HCT116 (cell line): ENCODE results near the gene ACBD6. TPM values are rescaled to one million over a fixed set of nuclear protein-coding genes. Genes with fewer than 3 reads are reported as not detected.

Experiments
- ATAC-seq: fragments of 200-7000 bp; cut with Tn5 transposase; 2 replicates; pipeline ENCODE4 v1.9.1; 2020; ENCODE audit warnings: mild to moderate bottlenecking, moderate library complexity
- BruUV-seq: library from RNA; stranded (reverse); fragments of 400-500 nt; replicated peaks from 2 replicates; lab custom pipeline; 2021; lab: Mats Ljungman, UMichigan
- CTCF ChIA-PET: fragments of 300-600 bp; sonication (Branson Sonifier 250); formaldehyde crosslinking; loops from one replicate; lab custom pipeline; 2021; ENCODE audit warnings: antibody characterized with exemption; lab: Charles Lee
- POLR2A ChIA-PET: fragments of 300-600, 350-600 bp; sonication (Branson Sonifier 250); formaldehyde crosslinking; loops from one replicate; lab custom pipeline; 2021; ENCODE audit warnings: antibody characterized with exemption; lab: Charles Lee
- RAD21 ChIA-PET, 2 experiments: fragments of 300-600 bp; sonication (Branson Sonifier 250); formaldehyde crosslinking; loops; one replicate each; lab custom pipeline; 2023; ENCODE audit warnings: low total read pairs in 2 of 2; ENCODE audit not compliant: uncharacterized antibody in 2 of 2, unreplicated experiment in 2 of 2, low non-redundant PET in 1 of 2; lab: Charles Lee
- DNase-seq: peaks from one replicate; pipeline ENCODE4 v3.0.0-alpha.2; 2010; ENCODE audit warnings: low read depth, low spot score
- H2AFZ ChIP-seq: fragments of 200-600 bp; shearing (Covaris generic), sonication (generic); 2 replicates; pipeline ENCODE4 v1.6.1; 2017; ENCODE audit warnings: low read depth, mixed run types, mixed read lengths, antibody characterized with exemption, low read length; ENCODE audit not compliant: poor library complexity, severe bottlenecking
- H3K27ac ChIP-seq: 2 replicates; pipeline ENCODE4 v1.5.1; 2012; ENCODE audit warnings: low read depth, low read length
- H3K27me3 ChIP-seq: fragments of 200-600 bp; sonication (generic); 2 replicates; pipeline ENCODE4 v1.6.1; 2016; ENCODE audit warnings: mixed run types, low read length, mixed read lengths; ENCODE audit not compliant: insufficient read depth
- H3K36me3 ChIP-seq, 2 experiments: fragments of 200-500 bp in 1 of 2; fragments of 200-600 bp in 1 of 2; sonication (Bioruptor generic) in 1 of 2; sonication (generic) in 1 of 2; 2 replicates each; pipeline versions ENCODE4 v1.5.1 to v1.6.1; 2014 to 2016; ENCODE audit warnings: low read length in 2 of 2, inconsistent platforms in 1 of 2, mixed read lengths in 1 of 2, mixed run types in 1 of 2; ENCODE audit not compliant: insufficient read depth in 2 of 2, control insufficient read depth in 1 of 2
- H3K4me1 ChIP-seq, 2 experiments: fragments of 200-600 bp in 1 of 2; sonication (generic) in 1 of 2; 2 replicates each; pipeline versions ENCODE4 v1.5.1 to v1.6.1; 2012 to 2017; ENCODE audit warnings: low read length in 2 of 2, inconsistent platforms in 1 of 2, mild to moderate bottlenecking in 1 of 2, mixed read lengths in 1 of 2, mixed run types in 1 of 2, moderate library complexity in 1 of 2; ENCODE audit not compliant: insufficient read depth in 2 of 2, control insufficient read depth in 1 of 2
- H3K4me2 ChIP-seq: fragments of 200-600 bp; sonication (generic); 2 replicates; pipeline ENCODE4 v1.6.1; 2017; ENCODE audit warnings: mixed run types, low read length, mixed read lengths
- H3K4me3 ChIP-seq, 2 experiments: fragments of 200-600 bp in 1 of 2; sonication (generic) in 1 of 2; replicated peaks in 1 of 2; 2 replicates each; pipeline ENCODE4 v1.5.1; 2011 to 2016; ENCODE audit warnings: low read length in 2 of 2, control low read depth in 1 of 2, low read depth in 1 of 2, mild to moderate bottlenecking in 1 of 2, mixed read lengths in 1 of 2, mixed run types in 1 of 2
- H3K79me2 ChIP-seq: fragments of 200-600 bp; sonication (generic); 2 replicates; pipeline ENCODE4 v1.6.1; 2017; ENCODE audit warnings: mild to moderate bottlenecking, mixed run types, low read length, moderate library complexity, mixed read lengths; ENCODE audit not compliant: insufficient read depth
- H3K9ac ChIP-seq: fragments of 200-600 bp; sonication (generic); 2 replicates; pipeline ENCODE4 v1.6.1; 2016; ENCODE audit warnings: low read length, mixed read lengths
- H3K9me2 ChIP-seq: fragments of 200-600 bp; sonication (generic), shearing (Covaris generic); 2 replicates; pipeline ENCODE4 v1.6.1; 2017; ENCODE audit warnings: mixed run types, mild to moderate bottlenecking, moderate library complexity; ENCODE audit not compliant: insufficient read depth
- H3K9me3 ChIP-seq, 2 experiments: fragments of 200-500 bp in 1 of 2; fragments of 200-600 bp in 1 of 2; sonication (Bioruptor generic) in 1 of 2; sonication (generic) in 1 of 2; 2 replicates each; pipeline ENCODE4 v1.6.1; 2014 to 2017; ENCODE audit warnings: low read length in 2 of 2, mixed read lengths in 2 of 2, inconsistent platforms in 1 of 2, low read depth in 1 of 2, mild to moderate bottlenecking in 1 of 2, mixed run types in 1 of 2, moderate library complexity in 1 of 2; ENCODE audit not compliant: control insufficient read depth in 1 of 2, insufficient read depth in 1 of 2
- H4K20me1 ChIP-seq: fragments of 200-600 bp; sonication (generic), shearing (Covaris generic); 2 replicates; pipeline ENCODE4 v1.6.1; 2017; ENCODE audit warnings: mixed run types, mild to moderate bottlenecking, moderate library complexity; ENCODE audit not compliant: insufficient read depth
- ATF3 ChIP-seq: IDR thresholded peaks from 2 replicates; pipeline ENCODE4 v1.6.1; 2012
- CBX3 ChIP-seq: IDR thresholded peaks from 2 replicates; pipeline ENCODE4 v1.6.1; 2012; ENCODE audit warnings: low read depth
- CEBPB ChIP-seq: IDR thresholded peaks from 2 replicates; pipeline ENCODE4 v1.6.1; 2012; ENCODE audit warnings: low read depth
- CTCF ChIP-seq, 3 experiments: fragments of 200-600 bp in 1 of 3; sonication (generic) in 1 of 3; IDR thresholded peaks in 2 of 3; conservative IDR thresholded peaks in 1 of 3; 2 replicates each; pipeline ENCODE4 v1.5.1; 2012 to 2017; ENCODE audit warnings: low read depth in 2 of 3, low read length in 2 of 3, antibody characterized with exemption in 1 of 3, borderline replicate concordance in 1 of 3, control low read depth in 1 of 3, mild to moderate bottlenecking in 1 of 3, mixed read lengths in 1 of 3, mixed run types in 1 of 3, moderate library complexity in 1 of 3; ENCODE audit not compliant: insufficient read depth in 1 of 3
- EGR1 ChIP-seq: IDR thresholded peaks from 2 replicates; pipeline ENCODE4 v1.6.1; 2012; ENCODE audit warnings: low read depth
- ELF1 ChIP-seq: IDR thresholded peaks from 2 replicates; pipeline ENCODE4 v1.6.1; 2012; ENCODE audit warnings: low read depth, borderline replicate concordance
- EZH2 ChIP-seq: fragments of 200-600 bp; sonication (generic); IDR thresholded peaks from 2 replicates; pipeline ENCODE4 v1.6.1; 2017; ENCODE audit warnings: antibody characterized with exemption, mixed run types
- FOSL1 ChIP-seq: IDR thresholded peaks from 2 replicates; pipeline ENCODE4 v1.6.1; 2012; ENCODE audit warnings: low read depth
- MAX ChIP-seq: IDR thresholded peaks from 2 replicates; pipeline ENCODE4 v1.6.1; 2012
- POLR2A ChIP-seq: IDR thresholded peaks from 2 replicates; pipeline ENCODE4 v1.7.0; 2011; ENCODE audit warnings: borderline replicate concordance; ENCODE audit not compliant: insufficient read depth, insufficient read length; ENCODE audit errors: extremely low read depth
- POLR2AphosphoS5 ChIP-seq: IDR thresholded peaks from 2 replicates; pipeline ENCODE4 v1.6.1; 2011; ENCODE audit warnings: mild to moderate bottlenecking, low read depth, low read length, moderate library complexity
- RAD21 ChIP-seq: IDR thresholded peaks from 2 replicates; pipeline ENCODE4 v1.6.1; 2012; ENCODE audit warnings: low read depth, mild to moderate bottlenecking
- REST ChIP-seq: IDR thresholded peaks from 2 replicates; pipeline ENCODE4 v1.6.1; 2012; ENCODE audit warnings: low read depth
- SIN3A ChIP-seq: IDR thresholded peaks from 2 replicates; pipeline ENCODE4 v1.6.1; 2012; ENCODE audit warnings: low read depth
- SP1 ChIP-seq: IDR thresholded peaks from 2 replicates; pipeline ENCODE4 v1.6.1; 2012; ENCODE audit warnings: low read depth
- SRF ChIP-seq: IDR thresholded peaks from 2 replicates; pipeline ENCODE4 v1.6.1; 2012; ENCODE audit warnings: low read depth
- TCF7L2 ChIP-seq: IDR thresholded peaks from 2 replicates; pipeline ENCODE4 v1.7.0; 2011; ENCODE audit warnings: borderline replicate concordance, inconsistent platforms; ENCODE audit not compliant: insufficient read depth, insufficient read length; ENCODE audit errors: extremely low read depth
- ZBTB33 ChIP-seq: IDR thresholded peaks from 2 replicates; pipeline ENCODE4 v1.6.1; 2011; ENCODE audit warnings: mild to moderate bottlenecking, low read length, moderate library complexity; ENCODE audit not compliant: insufficient replicate concordance; ENCODE audit errors: extremely low read depth
- ZFX ChIP-seq: fragments of 450-650 bp; IDR thresholded peaks from 2 replicates; pipeline ENCODE4 v1.6.1; 2017
- ZNF274 ChIP-seq: fragments of 200-500 bp; sonication (Bioruptor generic); IDR thresholded peaks from 2 replicates; pipeline ENCODE4 v1.6.1; 2014; ENCODE audit warnings: mild to moderate bottlenecking, low read depth, low read length, inconsistent platforms
- intact Hi-C: fragments of 100-400 bp; cut with micrococcal nuclease; formaldehyde crosslinking; loops from 2 replicates; pipeline ENCODE4 v1.10.0; 2022
- total RNA-seq: library from RNA; stranded (reverse); gene quantifications from one replicate; pipeline ENCODE4 v1.2.1, GENCODE V29; 2021; ENCODE audit not compliant: unreplicated experiment

Gene ACBD6
- total RNA-seq, 1 experiment from 2014 or later, result 43.2 TPM

GRCh38 chr1:180258935-180259334 is 243.4 kb downstream of the ACBD6 start:
- Histone ChIP-seq H3K36me3 (no peaks in the 10 kb centered on the region), H3K4me1 (peaks cover 0 to 3% of the 10 kb centered on the region in 2 experiments; a peak in 1 of 4 replicates), H3K4me2 (no peak overlapping the region), H2AFZ (no peak overlapping the region), H3K79me2 (no peaks in the 10 kb centered on the region), H3K9me3 (no peaks in the 10 kb centered on the region), H3K27ac (no peak overlapping the region), H3K4me3 (no peak overlapping the region), H4K20me1 (no peaks in the 10 kb centered on the region), H3K27me3 (no peaks in the 10 kb centered on the region), H3K9ac (no peak overlapping the region), H3K9me2 (no peaks in the 10 kb centered on the region)
- DNase-seq, result no peak
- POLR2A ChIA-PET, result no interaction called here
- RAD21 ChIA-PET, result no interaction called here
- no peak for ATAC-seq
- BruUV-seq, result no TSS peak
- TF ChIP-seq CBX3, result no peak
- TF ChIP-seq MAX, result no peak
- no peak for TF ChIP-seq ZBTB33
- TF ChIP-seq REST, result no peak
- TF ChIP-seq POLR2A, result no peak
- TF ChIP-seq SRF, result no peak
- TF ChIP-seq TCF7L2, result no peak
- no peak for TF ChIP-seq ZNF274
- TF ChIP-seq POLR2AphosphoS5, result no peak
- TF ChIP-seq FOSL1, result no peak
- TF ChIP-seq ZFX, result no peak
- TF ChIP-seq RAD21, result no peak
- no peak for TF ChIP-seq SIN3A
- no peak for TF ChIP-seq EZH2
- no peak for TF ChIP-seq ELF1
- no peak for TF ChIP-seq EGR1
- no peak for TF ChIP-seq CEBPB
- no peak for TF ChIP-seq SP1
- TF ChIP-seq ATF3, result no peak
- no peak for TF ChIP-seq CTCF (IDR thresholded peaks at IDR 0.05 in 2 of 3, conservative IDR thresholded peaks at IDR 0.05 in 1 of 3; ENCODE audit: borderline replicate concordance in 1 of 3, insufficient read depth in 1 of 3, low read depth in 2 of 3, low read length in 2 of 3)
- TF ChIP-seq, all 23 proteins: peak for 0
- intact Hi-C loops, result no loop called here
- CTCF ChIA-PET, result no interaction called here
